H1 (cell line): ENCODE measurements around the gene PCDHGB6.
"Not testable (repeated sequence)": the region's sequence is repeated elsewhere in the genome, so short reads cannot be mapped to it uniquely, and the experiment has no call there.

ENCODE experiments used
- ASH2L ChIP-seq: fragments of 200-600, 300-600 bp; sonication (generic); IDR thresholded peaks from one replicate; pipeline ENCODE4 v1.7.1; 2017; ENCODE audit warnings: low read length
- BRCA1 ChIP-seq: IDR thresholded peaks from 2 replicates; pipeline ENCODE4 v1.6.1; 2012; ENCODE audit warnings: low read depth, low read length, improper control_type of control experiment
- CTCF ChIP-seq, 3 experiments: IDR thresholded peaks; 1 replicate in 2 of 3; 2 replicates in 1 of 3; pipeline versions ENCODE4 v1.5.1 to v1.6.1; 2011; ENCODE audit warnings: low read length in 3 of 3, mild to moderate bottlenecking in 3 of 3, inconsistent platforms in 2 of 3, low read depth in 1 of 3, moderate library complexity in 1 of 3; ENCODE audit not compliant: insufficient read depth in 1 of 3; ENCODE audit errors: control extremely low read depth in 1 of 3
- EZH2 ChIP-seq: fragments of 200-600 bp; sonication (generic); IDR thresholded peaks from 2 replicates; pipeline ENCODE4 v1.7.1; 2012; ENCODE audit warnings: low read depth, mild to moderate bottlenecking, moderate library complexity, low read length, inconsistent platforms; ENCODE audit not compliant: severe bottlenecking
- FOSL1 ChIP-seq: IDR thresholded peaks from 2 replicates; pipeline ENCODE4 v1.6.1; 2011; ENCODE audit warnings: mild to moderate bottlenecking, low read depth, low read length, moderate library complexity; ENCODE audit not compliant: insufficient read depth
- JUN ChIP-seq: IDR thresholded peaks from 2 replicates; pipeline ENCODE4 v1.6.1; 2011; ENCODE audit warnings: low read depth, mild to moderate bottlenecking, improper control_type of control experiment, low read length
- KDM5A ChIP-seq: fragments of 200-600 bp; IDR thresholded peaks from 2 replicates; pipeline ENCODE4 v1.7.1; 2012; ENCODE audit warnings: mild to moderate bottlenecking, low read length, inconsistent platforms, mixed read lengths
- POLR2AphosphoS5 ChIP-seq: IDR thresholded peaks from 2 replicates; pipeline ENCODE4 v1.6.1; 2011; ENCODE audit warnings: low read depth, low read length
- TBP ChIP-seq: IDR thresholded peaks from 2 replicates; pipeline ENCODE4 v1.6.1; 2011; ENCODE audit warnings: low read depth, low read length, improper control_type of control experiment
- YY1 ChIP-seq: IDR thresholded peaks from 2 replicates; pipeline ENCODE4 v1.6.1; 2011; ENCODE audit warnings: low read depth, mild to moderate bottlenecking, low read length

- TF ChIP-seq CTCF (IDR thresholded peaks at IDR 0.05; ENCODE audit: control extremely low read depth in 1 of 3, insufficient read depth in 1 of 3, low read depth in 1 of 3, low read length in 3 of 3): peak in 2 of 3 experiments; percentile 29 to 39; a peak in 2 of 4 replicates
- TF ChIP-seq FOSL1, TBP, YY1, BRCA1, KDM5A, JUN, POLR2AphosphoS5, ASH2L, EZH2: not testable (repeated sequence)
Measured at GRCh38 chr5:141397756-141398551, 9.9 kb upstream of the PCDHGB6 start, which contains the start of gene PCDHGB5.
